SJSA1 (cell line): ENCODE measurements around the gene OSBPL8. TPM values are rescaled to one million over a fixed set of nuclear protein-coding genes. Genes with fewer than 3 reads are reported as not detected.

ENCODE experiments used
- DNase-seq, 2 experiments: peaks; one replicate each; pipeline ENCODE4 v3.0.0-alpha.2; 2015 to 2020; ENCODE audit warnings: low spot score in 2 of 2, low read depth in 1 of 2
- H3K27ac ChIP-seq: fragments of 250-450 bp; sonication (Bioruptor Pico); 2 replicates; pipeline ENCODE4 v1.5.1; 2020; ENCODE audit warnings: mild to moderate bottlenecking, moderate library complexity
- H3K27me3 ChIP-seq: fragments of 250-450 bp; sonication (Bioruptor Pico); replicated peaks from 2 replicates; pipeline ENCODE4 v1.5.1; 2020; ENCODE audit warnings: mild to moderate bottlenecking, moderate library complexity
- H3K36me3 ChIP-seq: fragments of 250-450 bp; sonication (Bioruptor Pico); 2 replicates; pipeline ENCODE4 v1.5.1; 2020; ENCODE audit warnings: mild to moderate bottlenecking
- H3K4me1 ChIP-seq: fragments of 250-450 bp; sonication (Bioruptor Pico); replicated peaks from 2 replicates; pipeline ENCODE4 v1.6.1; 2021; ENCODE audit warnings: mild to moderate bottlenecking
- H3K4me3 ChIP-seq: fragments of 250-450 bp; sonication (Bioruptor Pico); 2 replicates; pipeline ENCODE4 v1.5.1; 2020; ENCODE audit warnings: mild to moderate bottlenecking
- H3K9me3 ChIP-seq: fragments of 250-450 bp; sonication (Bioruptor Pico); replicated peaks from 2 replicates; pipeline ENCODE4 v1.5.1; 2020; ENCODE audit warnings: mild to moderate bottlenecking
- total RNA-seq: library from RNA; depleted of rRNA; stranded (reverse); fragments of >200 nt; shearing (Covaris generic); gene quantifications from 2 replicates; pipeline ENCODE4 v1.2.3, GENCODE V29; 2014; rRNA removed

Gene OSBPL8
- 55.6 and 94.7 TPM in 2 replicates for total RNA-seq

- peak; percentile 90 to 93 for DNase-seq
- Histone ChIP-seq H3K4me3 (peak within 1 kb of the TSS; percentile 93), H3K4me1 (peaks cover 17% of the 10 kb centered on the region), H3K27ac (peak within 1 kb of the TSS; percentile 79), H3K36me3 (peaks cover 6% of the 10 kb centered on the region), H3K9me3 (no peaks in the 10 kb centered on the region), H3K27me3 (no peaks in the 10 kb centered on the region)
Measured at GRCh38 chr12:76559400-76560085, at the start of gene OSBPL8. Gene OSBPL8 (minus strand): TSS chr12:76559771. CDS start chr12:76487551, 72,220 bp downstream.

- H3K4me3 ChIP-seq, result no peak overlapping the region
- no peaks in the 10 kb centered on the region for H3K36me3 ChIP-seq
- no peaks in the 10 kb centered on the region for H3K4me1 ChIP-seq
- no peaks in the 10 kb centered on the region for H3K9me3 ChIP-seq
- no peaks in the 10 kb centered on the region for H3K27me3 ChIP-seq
- DNase-seq, result no peak
- no peak overlapping the region for H3K27ac ChIP-seq
Measured at GRCh38 chr12:76608070-76608469, 48.5 kb upstream of the OSBPL8 start.

GRCh38 chr12:76595056-76595455 is 35.5 kb upstream of the OSBPL8 start:
- no peaks in the 10 kb centered on the region for H3K27me3 ChIP-seq
- no peaks in the 10 kb centered on the region for H3K36me3 ChIP-seq
- DNase-seq, result no peak
- H3K27ac ChIP-seq, result no peak overlapping the region
- H3K4me1 ChIP-seq, result no peaks in the 10 kb centered on the region
- H3K4me3 ChIP-seq, result no peak overlapping the region
- no peaks in the 10 kb centered on the region for H3K9me3 ChIP-seq

GRCh38 chr12:76591476-76591875 is 31.9 kb upstream of the OSBPL8 start:
- H3K4me3 ChIP-seq, result no peak overlapping the region
- H3K36me3 ChIP-seq, result no peaks in the 10 kb centered on the region
- H3K27me3 ChIP-seq, result no peaks in the 10 kb centered on the region
- no peaks in the 10 kb centered on the region for H3K9me3 ChIP-seq
- H3K4me1 ChIP-seq, result no peaks in the 10 kb centered on the region
- no peak for DNase-seq
- H3K27ac ChIP-seq, result no peak overlapping the region

- Histone ChIP-seq H3K4me3 (no peak overlapping the region), H3K4me1 (no peaks in the 10 kb centered on the region), H3K9me3 (no peaks in the 10 kb centered on the region), H3K27me3 (no peaks in the 10 kb centered on the region), H3K36me3 (no peaks in the 10 kb centered on the region), H3K27ac (no peak overlapping the region)
- DNase-seq, result no peak
Measured at GRCh38 chr12:76590131-76590530, 30.6 kb upstream of the OSBPL8 start.

- H3K4me1 ChIP-seq, result peaks cover under 1% of the 10 kb centered on the region; the same call in 1 of the 2 replicates
- H3K9me3 ChIP-seq, result no peaks in the 10 kb centered on the region
- DNase-seq, result no peak
- no peaks in the 10 kb centered on the region for H3K36me3 ChIP-seq
- H3K4me3 ChIP-seq, result no peak overlapping the region
- no peaks in the 10 kb centered on the region for H3K27me3 ChIP-seq
- no peak overlapping the region for H3K27ac ChIP-seq
Measured at GRCh38 chr12:76588881-76589565, 29.5 kb upstream of the OSBPL8 start.

GRCh38 chr12:76587428-76588178 is 28.0 kb upstream of the OSBPL8 start:
- no peak overlapping the region for H3K4me3 ChIP-seq
- no peak overlapping the region for H3K27ac ChIP-seq
- H3K4me1 ChIP-seq, result peaks cover 5% of the 10 kb centered on the region
- no peaks in the 10 kb centered on the region for H3K9me3 ChIP-seq
- DNase-seq, result no peak
- H3K36me3 ChIP-seq, result no peaks in the 10 kb centered on the region
- no peaks in the 10 kb centered on the region for H3K27me3 ChIP-seq

- Histone ChIP-seq H3K4me3 (no peak overlapping the region), H3K27ac (no peak overlapping the region), H3K36me3 (no peaks in the 10 kb centered on the region), H3K27me3 (no peaks in the 10 kb centered on the region), H3K4me1 (peaks cover 5% of the 10 kb centered on the region), H3K9me3 (no peaks in the 10 kb centered on the region)
- DNase-seq, result peak in 1 of 2 experiments; percentile 43
Measured at GRCh38 chr12:76586764-76587395, 27.3 kb upstream of the OSBPL8 start.

- no peaks in the 10 kb centered on the region for H3K27me3 ChIP-seq
- H3K36me3 ChIP-seq, result no peaks in the 10 kb centered on the region
- no peak for DNase-seq
- no peak overlapping the region for H3K27ac ChIP-seq
- H3K9me3 ChIP-seq, result no peaks in the 10 kb centered on the region
- peaks cover 5% of the 10 kb centered on the region for H3K4me1 ChIP-seq
- H3K4me3 ChIP-seq, result no peak overlapping the region
Measured at GRCh38 chr12:76583301-76583700, 23.7 kb upstream of the OSBPL8 start.

- DNase-seq, result no peak
Measured at GRCh38 chr12:76573840-76574373, 14.3 kb upstream of the OSBPL8 start.

GRCh38 chr12:76571256-76571655 is 11.7 kb upstream of the OSBPL8 start:
- Histone ChIP-seq H3K27ac (no peak overlapping the region), H3K9me3 (no peaks in the 10 kb centered on the region), H3K27me3 (no peaks in the 10 kb centered on the region), H3K4me3 (no peak overlapping the region), H3K36me3 (no peaks in the 10 kb centered on the region), H3K4me1 (no peaks in the 10 kb centered on the region)
- DNase-seq, result no peak

More at GRCh38 chr12:76573840-76574373, 14.3 kb upstream of the OSBPL8 start:
- Histone ChIP-seq H3K9me3 (no peaks in the 10 kb centered on the region), H3K4me1 (no peaks in the 10 kb centered on the region), H3K27ac (no peak overlapping the region), H3K27me3 (no peaks in the 10 kb centered on the region), H3K36me3 (no peaks in the 10 kb centered on the region), H3K4me3 (no peak overlapping the region)

GRCh38 chr12:76569685-76570604 is 10.4 kb upstream of the OSBPL8 start:
- H3K27me3 ChIP-seq, result no peaks in the 10 kb centered on the region
- DNase-seq, result no peak
- no peaks in the 10 kb centered on the region for H3K9me3 ChIP-seq
- no peaks in the 10 kb centered on the region for H3K4me1 ChIP-seq
- H3K27ac ChIP-seq, result no peak overlapping the region
- H3K36me3 ChIP-seq, result no peaks in the 10 kb centered on the region
- H3K4me3 ChIP-seq, result no peak overlapping the region
